ENCODE results near the gene MED17.
"Not testable (repeated sequence)": the region's sequence is repeated elsewhere in the genome, so short reads cannot be mapped to it uniquely, and the experiment has no call there.

The MED17 gene

GRCh38 chr11:93759123-93759522, 25.0 kb upstream of the MED17 start:
- DNase-seq, result not testable (repeated sequence)

GRCh38 chr11:93761910-93762309, 22.2 kb upstream of the MED17 start:
- no peak for DNase-seq

GRCh38 chr11:93765551-93765950, 18.5 kb upstream of the MED17 start:
- DNase-seq, result no peak

- DNase-seq, result no peak
Observed at GRCh38 chr11:93766504-93766903, 17.6 kb upstream of the MED17 start.

GRCh38 chr11:93767018-93767417, 17.1 kb upstream of the MED17 start:
- DNase-seq, result no peak

GRCh38 chr11:93770160-93770559, 13.9 kb upstream of the MED17 start:
- no peak for DNase-seq

- no peak for DNase-seq
Observed at GRCh38 chr11:93772123-93772522, 12.0 kb upstream of the MED17 start.

GRCh38 chr11:93773045-93773477, 11.0 kb upstream of the MED17 start:
- DNase-seq, result no peak

GRCh38 chr11:93773601-93774200, 10.4 kb upstream of the MED17 start:
- no peak for DNase-seq

GRCh38 chr11:93774560-93774959, 9.5 kb upstream of the MED17 start:
- not testable (repeated sequence) for DNase-seq

- DNase-seq, result peak; percentile 7
Observed at GRCh38 chr11:93775289-93775688, 8.8 kb upstream of the MED17 start.

- no peak for DNase-seq
Observed at GRCh38 chr11:93783362-93783761, 720 bp upstream of the MED17 start.

GRCh38 chr11:93783765-93784144, 327 bp upstream of the MED17 start:
- no peak for DNase-seq

GRCh38 chr11:93784935-93785360, 866 bp downstream of the MED17 start:
- no peak for DNase-seq

- no peak for DNase-seq
Observed at GRCh38 chr11:93791493-93791892, 7.4 kb downstream of the MED17 start.

- no peak for DNase-seq
Observed at GRCh38 chr11:93796441-93797231, 12.6 kb downstream of the MED17 start.

GRCh38 chr11:93801366-93801765, 17.3 kb downstream of the MED17 start:
- no peak for DNase-seq

GRCh38 chr11:93804879-93805278, 20.8 kb downstream of the MED17 start:
- DNase-seq, result no peak

- DNase-seq, result no peak
Observed at GRCh38 chr11:93807980-93808379, 23.9 kb downstream of the MED17 start.

- DNase-seq, result no peak
Observed at GRCh38 chr11:93813974-93814373, 29.9 kb downstream of the MED17 start.

- DNase-seq, result no peak
Observed at GRCh38 chr11:93814966-93815633, 31.0 kb downstream of the MED17 start.

GRCh38 chr11:93817426-93818348, 33.6 kb downstream of the MED17 start:
- no peak for DNase-seq

Measured in CD4-positive, alpha-beta T cell treated with Interleukin-10 for 1 hour (primary cell).